Stomach (tissue), 9 donors: ENCODE data around the gene CAV1. TPM values are rescaled to one million over a fixed set of nuclear protein-coding genes. Genes with fewer than 3 reads are reported as not detected.

ENCODE experiments used
- DNase-seq, 2 donors: peaks; one replicate each; pipeline versions ENCODE4 v3.0.0 to v3.0.0-alpha.2; 2013 to 2019
- H3K27ac ChIP-seq, 5 donors: fragments of 200-600 bp in 4 of 5; sonication (generic) in 4 of 5; one replicate each; pipeline ENCODE4 v1.5.1; 2013 to 2019; ENCODE audit warnings: mild to moderate bottlenecking in 1 of 5, moderate library complexity in 1 of 5
- H3K27me3 ChIP-seq, 3 donors: fragments of 200-600 bp; sonication (generic); one replicate each; pipeline ENCODE4 v1.5.1; 2017 to 2019; ENCODE audit warnings: mixed run types in 1 of 3
- H3K36me3 ChIP-seq, 4 donors: fragments of 200-600 bp; sonication (generic); 1 replicate in 3 of 4; 2 replicates in 1 of 4; pipeline ENCODE4 v1.5.1; 2016 to 2019
- H3K4me1 ChIP-seq, 4 donors: fragments of 200-600 bp; sonication (generic); one replicate each; pipeline ENCODE4 v1.5.1; 2016 to 2019
- H3K4me3 ChIP-seq, 4 donors: fragments of 200-600 bp; sonication (generic) in 3 of 4; one replicate each; pipeline ENCODE4 v1.5.1; 2016 to 2019; ENCODE audit warnings: mild to moderate bottlenecking in 1 of 4
- H3K9me3 ChIP-seq, 4 donors: fragments of 200-600 bp; sonication (generic); one replicate each; pipeline ENCODE4 v1.5.1; 2016 to 2019
- CTCF ChIP-seq, 7 experiments: fragments of 450-650 bp in 4 of 7; fragments of 200-600 bp in 3 of 7; sonication (generic) in 3 of 7; IDR thresholded peaks; one replicate each; pipeline ENCODE4 v1.5.1; 2016 to 2019; ENCODE audit warnings: antibody characterized with exemption in 7 of 7, control low read depth in 2 of 7, mild to moderate bottlenecking in 1 of 7
- EP300 ChIP-seq: sonication (generic); formaldehyde crosslinking; IDR thresholded peaks from one replicate; pipeline ENCODE4 v1.6.1; 2017; ENCODE audit warnings: antibody characterized with exemption
- POLR2A ChIP-seq, 4 donors: fragments of 450-650 bp; IDR thresholded peaks; one replicate each; pipeline ENCODE4 v1.6.1; 2016; ENCODE audit warnings: antibody characterized with exemption in 4 of 4, control low read depth in 2 of 4, mild to moderate bottlenecking in 1 of 4, moderate library complexity in 1 of 4
- POLR2AphosphoS5 ChIP-seq, 3 donors: sonication (generic); formaldehyde crosslinking; IDR thresholded peaks; one replicate each; pipeline ENCODE4 v1.6.1; 2016; ENCODE audit warnings: antibody characterized with exemption in 3 of 3
- WGBS, 5 donors: extraction: QIAGEN DNeasy Blood & Tissue Kit in 3 of 5; methylation state at CpG; one replicate each; pipeline versions ENCODE4 v1.1.5 to v1.1.7; 2013 to 2018; 5-methylcytosine and 5-hydroxymethylcytosine counted together
- intact Hi-C: fragments of 100-400 bp; cut with DNase I; formaldehyde crosslinking; loops from one replicate; pipeline ENCODE4 v1.15.1; 2023; ENCODE audit warnings: low total_unique reads
- polyA plus RNA-seq, 3 donors: library from polyadenylated mRNA; stranded (reverse); fragments of 200-250 nt; gene quantifications; one replicate each; pipeline ENCODE4 v1.2.3, GENCODE V29; 2013
- total RNA-seq, 5 donors: library from RNA; depleted of rRNA; stranded (reverse); fragments of >200 nt; gene quantifications; one replicate each; pipeline versions ENCODE4 v1.1.0 to v1.2.3, GENCODE V29; 2014 to 2016
- donor health status: healthy with polysubstance abuse.
- donor health status: Bipolar disorder and iron deficiency.
- donor health status: healthy.

CAV1 gene
- total and polyA plus RNA-seq, 8 donors, result 18.5 to 719 (median 86.7) TPM

GRCh38 chr7:116516324-116516723 is 8.5 kb upstream of the CAV1 start:
- Histone ChIP-seq H3K4me3 (no peak overlapping the region), H3K9me3 (no peaks in the 10 kb centered on the region), H3K4me1 (peaks cover 0 to 28% (median 7%) of the 10 kb centered on the region in 4 donors), H3K36me3 (no peaks in the 10 kb centered on the region), H3K27ac (no peak overlapping the region), H3K27me3 (no peaks in the 10 kb centered on the region)
- no peak for TF ChIP-seq CTCF (IDR thresholded peaks at IDR 0.05)
- TF ChIP-seq EP300, result no peak
- TF ChIP-seq POLR2AphosphoS5 (IDR thresholded peaks at IDR 0.05), result no peak
- TF ChIP-seq POLR2A (IDR thresholded peaks at IDR 0.05), result no peak
- no peak for DNase-seq
- intact Hi-C loops, result no loop called here

- Histone ChIP-seq H3K36me3 (no peaks in the 10 kb centered on the region), H3K4me3 (no peak overlapping the region), H3K9me3 (no peaks in the 10 kb centered on the region), H3K27me3 (no peaks in the 10 kb centered on the region), H3K4me1 (peaks cover 0 to 15% (median 0%) of the 10 kb centered on the region in 4 donors), H3K27ac (no peak overlapping the region)
- no peak for DNase-seq
- TF ChIP-seq POLR2AphosphoS5 (IDR thresholded peaks at IDR 0.05) (no peak), CTCF (IDR thresholded peaks at IDR 0.05) (no peak), POLR2A (IDR thresholded peaks at IDR 0.05) (no peak), EP300 (no peak)
- 84 to 93% (median 89%) methylated on average over 1 of the region's 1 CpG for WGBS, 5 donors
- intact Hi-C loops, result no loop called here
Observed at GRCh38 chr7:116517626-116518025, 7.2 kb upstream of the CAV1 start.

GRCh38 chr7:116518961-116519360 is 5.9 kb upstream of the CAV1 start:
- H3K4me3 ChIP-seq, result no peak overlapping the region
- no peak overlapping the region for H3K27ac ChIP-seq
- H3K27me3 ChIP-seq, result peaks cover 0 to under 1% (median 0%) of the 10 kb centered on the region in 3 donors
- H3K9me3 ChIP-seq, result no peaks in the 10 kb centered on the region
- no peak for DNase-seq
- H3K4me1 ChIP-seq, result peaks cover 0 to 14% (median under 1%) of the 10 kb centered on the region in 4 donors
- no peaks in the 10 kb centered on the region for H3K36me3 ChIP-seq
- intact Hi-C loops, result no loop called here
- no peak for TF ChIP-seq POLR2AphosphoS5 (IDR thresholded peaks at IDR 0.05)
- no peak for TF ChIP-seq EP300
- TF ChIP-seq POLR2A (IDR thresholded peaks at IDR 0.05), result no peak
- TF ChIP-seq CTCF (IDR thresholded peaks at IDR 0.05), result no peak

GRCh38 chr7:116521046-116521664 is 3.7 kb upstream of the CAV1 start:
- 49 to 80% (median 53%) methylated on average over 6 of the region's 6 CpGs for WGBS, 5 donors
- Histone ChIP-seq H3K9me3 (no peaks in the 10 kb centered on the region), H3K27me3 (peaks cover 0 to 23% (median 11%) of the 10 kb centered on the region in 3 donors), H3K27ac (no peak overlapping the region), H3K36me3 (no peaks in the 10 kb centered on the region), H3K4me1 (peaks cover 0 to 22% (median 19%) of the 10 kb centered on the region in 4 donors), H3K4me3 (no peak overlapping the region)
- intact Hi-C loops, result loop anchor here (10.0 kb wide), 1 partner anchor 64 kb away; no protein-coding TSS in a partner anchor
- TF ChIP-seq EP300 (no peak), POLR2AphosphoS5 (IDR thresholded peaks at IDR 0.05) (no peak), POLR2A (IDR thresholded peaks at IDR 0.05) (no peak), CTCF (IDR thresholded peaks at IDR 0.05) (no peak)
- DNase-seq, result no peak
